Ammon's horn (tissue), 1 donor: ENCODE measurements around the gene CEP131.

Experiments
- DNase-seq: peaks from one replicate; pipeline ENCODE4 v3.0.0-alpha.2; 2016; ENCODE audit warnings: low spot score

CEP131 gene

DNA sequence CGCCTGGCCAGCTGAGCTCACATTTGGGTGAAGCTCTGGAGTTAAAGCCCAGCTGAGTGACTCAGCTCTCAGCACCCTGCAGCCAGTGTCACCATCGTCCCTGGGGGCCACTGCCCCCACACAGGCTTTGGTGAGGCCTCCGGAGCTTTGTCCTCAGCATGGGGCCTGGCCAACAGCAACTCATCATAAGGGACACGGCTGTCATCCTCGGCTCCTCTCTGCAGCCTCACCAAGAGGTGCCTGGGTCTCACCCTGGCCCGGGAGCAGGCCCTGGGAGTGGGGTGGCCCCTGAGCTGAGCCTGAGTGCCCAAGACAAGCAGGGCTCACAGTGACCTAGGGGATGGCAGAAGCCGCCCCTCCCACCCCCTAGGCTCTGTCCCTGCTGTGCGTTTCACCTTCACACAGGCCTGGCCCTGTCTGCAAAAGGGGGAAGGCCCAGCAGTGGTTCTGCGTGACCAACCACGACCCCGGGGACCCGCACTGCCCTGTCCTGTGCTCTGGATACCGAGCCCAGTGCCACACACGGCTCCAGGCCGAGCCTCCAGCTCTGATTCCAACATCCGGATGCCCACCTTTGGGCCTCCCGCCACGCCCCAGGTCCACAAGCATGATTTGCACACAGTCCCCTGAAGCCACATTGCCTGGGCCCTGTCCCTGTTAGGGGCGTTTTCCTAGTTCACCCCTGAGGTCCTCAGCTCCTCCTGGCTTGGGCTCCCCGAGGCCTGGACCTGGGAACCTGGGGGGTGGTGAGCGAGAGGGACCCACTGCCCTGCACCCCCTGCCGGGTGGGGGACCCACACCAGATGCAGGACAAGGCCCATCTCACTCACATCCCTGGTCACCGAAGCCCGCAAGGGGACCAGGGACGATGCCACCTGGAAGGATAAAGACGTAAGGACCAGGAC lies 34.9 kb downstream of the CEP131 start:
- DNase-seq = no peak

DNA sequence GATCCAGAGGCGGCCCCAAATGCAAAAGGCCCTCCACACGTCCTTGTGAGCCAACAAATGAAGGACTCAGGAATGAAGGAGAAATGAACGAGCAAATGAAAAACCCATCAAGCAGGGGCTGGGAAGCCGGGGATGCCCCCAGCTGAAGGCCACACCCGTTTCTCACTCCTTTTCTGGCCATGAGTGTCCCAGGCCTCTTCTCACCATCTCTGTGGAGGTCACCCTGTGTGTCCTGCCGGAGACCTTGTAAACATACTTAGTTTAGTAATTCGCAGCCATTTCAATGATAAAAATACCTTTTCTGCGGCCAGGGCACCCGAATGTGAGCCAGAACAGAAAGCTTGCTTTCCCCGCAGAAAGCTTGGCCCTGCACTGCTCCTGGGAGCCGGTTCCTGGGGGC lies 35.6 kb downstream of the CEP131 start:
- no peak for DNase-seq

DNA sequence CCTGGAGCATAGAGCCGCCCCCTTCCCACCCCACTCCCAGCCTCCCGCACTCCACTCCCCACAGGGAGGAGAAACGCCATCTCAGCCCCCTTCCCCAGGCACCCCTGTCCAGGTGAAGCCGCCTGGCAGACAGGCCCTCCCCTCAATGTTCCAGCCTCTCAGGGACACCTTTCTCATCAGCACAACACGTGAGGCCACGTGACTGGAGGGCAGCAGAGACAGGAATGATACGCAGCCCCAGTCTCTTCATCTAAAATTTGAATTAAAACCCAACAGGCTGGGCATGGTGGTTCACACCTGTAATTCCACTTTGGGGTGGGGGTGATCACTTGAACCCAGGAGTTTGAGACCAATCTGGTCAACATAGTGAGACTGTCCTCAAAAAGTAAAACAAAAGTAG lies 36.6 kb downstream of the CEP131 start:
- DNase-seq = no peak

DNA sequence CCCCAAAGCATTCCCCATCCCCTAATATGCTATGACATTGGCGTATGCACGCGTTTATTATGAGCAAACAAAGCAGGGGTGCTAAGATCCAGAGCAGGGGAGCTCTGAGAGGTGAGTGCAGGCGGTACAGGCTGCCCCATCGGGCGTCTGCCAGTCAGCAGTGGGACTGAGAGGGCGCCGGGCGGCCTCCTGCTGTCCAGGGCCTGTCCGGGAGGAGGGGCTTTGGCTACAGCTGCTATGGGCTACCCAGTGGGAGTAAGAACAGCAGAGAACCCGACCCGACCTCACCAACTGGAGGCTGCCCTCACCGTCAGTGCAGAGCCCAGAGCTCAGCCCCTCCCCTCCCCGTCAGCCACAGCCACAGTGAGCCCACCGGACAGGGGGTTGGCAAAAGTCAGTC lies 38.2 kb downstream of the CEP131 start:
- no peak for DNase-seq

DNA sequence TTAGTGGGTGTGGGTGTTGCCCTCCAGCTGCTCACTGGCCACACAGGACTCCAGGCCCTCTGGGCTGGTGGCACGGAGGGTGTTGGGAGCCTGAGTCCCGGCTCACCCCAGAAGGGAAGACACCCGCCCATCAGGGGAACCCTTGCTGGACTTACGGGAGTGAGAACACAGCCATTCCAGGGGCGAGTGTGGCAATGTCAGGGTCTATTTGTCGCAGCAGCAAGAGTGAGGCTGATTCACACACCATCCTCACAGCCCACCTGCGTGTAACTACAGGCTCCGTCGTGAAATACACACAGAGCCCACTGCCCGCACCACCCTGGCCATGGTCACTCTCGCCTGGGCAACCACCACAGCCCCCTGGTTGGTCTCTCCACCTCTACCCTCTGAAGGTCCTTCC lies 39.0 kb downstream of the CEP131 start:
- no peak for DNase-seq

DNA sequence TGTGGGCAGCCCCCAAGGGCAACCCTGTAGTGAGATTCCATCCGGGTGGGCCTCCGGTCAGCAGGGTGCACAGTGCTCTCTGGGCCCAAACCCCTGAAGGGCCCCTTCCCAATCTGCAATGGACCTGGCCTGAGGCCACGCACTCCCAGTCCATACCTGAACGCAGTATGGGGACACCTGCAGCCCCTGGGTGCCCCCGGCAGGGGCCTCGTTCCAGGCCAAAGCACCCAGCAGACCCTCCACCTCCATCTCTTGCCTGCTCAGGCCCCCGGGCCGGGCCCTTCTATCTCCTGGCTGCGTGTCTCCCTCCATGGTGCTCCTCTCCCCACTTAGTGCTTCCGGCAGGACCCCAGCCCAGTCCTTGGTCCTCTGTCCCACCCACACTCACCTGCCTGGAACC lies 39.4 kb downstream of the CEP131 start:
- DNase-seq = no peak

DNA sequence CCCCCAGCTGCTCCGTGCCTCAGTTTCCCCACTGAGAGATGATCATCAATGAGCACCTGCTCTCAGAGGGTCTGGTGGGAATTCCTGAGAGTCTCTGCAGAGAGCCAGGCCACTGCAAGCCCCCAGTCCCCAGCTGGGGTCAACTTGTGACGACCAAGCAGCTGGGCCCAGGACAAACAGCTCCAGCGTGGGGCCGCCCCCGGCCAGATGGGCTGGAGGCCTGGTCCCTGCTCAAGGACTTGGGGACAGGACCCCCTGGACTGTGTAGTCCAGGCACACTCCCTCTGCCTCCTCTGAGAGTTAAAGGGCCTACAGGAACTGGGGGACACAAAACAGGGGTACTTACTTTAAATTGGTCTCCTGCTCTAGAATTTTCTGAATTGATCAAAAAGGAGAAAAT lies 40.2 kb downstream of the CEP131 start:
- DNase-seq = no peak

DNA sequence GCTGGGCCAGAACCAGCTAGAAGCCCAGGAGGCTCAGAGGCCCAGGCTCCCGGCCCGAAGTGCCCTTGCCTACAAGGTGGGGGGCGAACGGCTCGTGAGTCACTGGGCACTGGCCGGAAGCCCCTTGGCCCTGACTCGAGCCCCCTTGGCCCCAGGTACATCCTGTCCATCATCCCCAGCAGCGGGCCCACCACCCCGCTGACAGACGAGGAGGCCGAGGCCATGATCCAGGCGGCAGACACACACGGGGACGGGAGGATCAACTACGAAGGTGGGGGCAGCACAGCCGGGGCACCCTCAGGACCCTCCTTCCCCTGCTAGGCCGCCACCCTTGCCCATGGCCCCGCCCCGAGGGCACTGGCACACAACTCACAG lies 41.0 kb downstream of the CEP131 start:
- DNase-seq = no peak

DNA sequence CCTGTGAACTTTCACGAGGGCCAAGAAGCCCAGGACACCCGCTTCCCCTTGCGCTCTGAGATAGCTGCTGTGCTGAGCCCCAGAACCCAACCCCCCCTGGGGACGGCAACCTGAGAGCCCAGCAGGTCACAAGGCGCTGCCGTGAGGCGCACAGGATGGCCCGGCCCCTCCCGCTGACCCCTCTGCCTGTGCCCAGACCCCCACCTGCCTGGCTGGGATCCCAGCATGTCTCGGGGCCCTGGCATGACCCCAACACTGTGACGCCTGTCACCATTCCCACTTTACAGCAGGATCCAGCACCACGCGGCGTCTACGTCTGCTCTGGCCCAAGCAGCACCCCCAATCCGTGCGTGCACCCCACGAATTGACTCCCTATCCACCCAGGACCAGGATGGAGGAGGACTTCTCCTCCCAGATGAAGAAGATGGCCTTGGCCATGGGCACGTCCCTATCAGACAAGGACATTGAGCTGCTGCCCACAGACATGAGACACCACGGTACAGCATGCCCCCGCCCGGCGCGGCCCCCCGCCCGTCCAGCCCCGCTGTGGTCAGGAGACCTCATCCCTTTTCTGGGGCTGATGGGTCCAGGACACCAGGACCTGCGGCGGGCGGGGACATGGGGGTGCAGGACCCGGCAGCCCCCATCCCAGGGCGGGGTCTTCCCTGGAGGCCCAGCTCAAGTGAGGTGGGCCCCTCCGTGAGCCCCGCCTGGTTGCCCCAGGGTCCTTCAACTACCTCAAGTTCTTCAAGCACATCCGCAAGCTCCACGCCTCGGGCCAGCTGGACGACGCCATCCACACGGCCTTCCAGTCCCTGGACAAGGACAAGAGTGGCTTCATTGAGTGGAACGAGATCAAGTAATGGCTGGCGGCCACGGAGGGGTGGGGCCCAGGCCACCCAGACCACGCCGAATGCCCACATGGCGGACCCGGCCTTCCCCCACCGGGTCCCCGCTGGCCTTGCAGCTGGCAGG lies 41.6 kb downstream of the CEP131 start:
- DNase-seq = no peak

DNA sequence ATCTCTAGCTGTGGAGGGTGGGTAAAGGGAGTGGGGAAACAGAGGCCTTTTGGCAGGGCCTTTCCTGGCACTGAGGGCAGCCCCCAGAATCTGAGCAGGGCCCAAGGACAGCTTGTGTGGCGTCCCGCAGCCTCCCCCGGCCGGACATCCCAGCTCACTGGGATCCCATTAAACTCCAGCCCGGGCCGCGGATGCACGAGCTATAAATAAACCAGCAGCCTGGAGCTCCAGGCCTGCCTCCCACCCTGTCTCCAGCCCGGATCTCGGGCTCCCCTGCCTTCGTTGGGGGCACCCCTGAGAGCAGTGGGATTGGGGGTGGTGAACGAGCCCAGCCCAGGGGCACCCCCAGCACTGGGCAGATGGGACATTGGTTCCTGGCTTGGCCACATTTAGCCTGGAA lies 42.9 kb downstream of the CEP131 start:
- DNase-seq = no peak

DNA sequence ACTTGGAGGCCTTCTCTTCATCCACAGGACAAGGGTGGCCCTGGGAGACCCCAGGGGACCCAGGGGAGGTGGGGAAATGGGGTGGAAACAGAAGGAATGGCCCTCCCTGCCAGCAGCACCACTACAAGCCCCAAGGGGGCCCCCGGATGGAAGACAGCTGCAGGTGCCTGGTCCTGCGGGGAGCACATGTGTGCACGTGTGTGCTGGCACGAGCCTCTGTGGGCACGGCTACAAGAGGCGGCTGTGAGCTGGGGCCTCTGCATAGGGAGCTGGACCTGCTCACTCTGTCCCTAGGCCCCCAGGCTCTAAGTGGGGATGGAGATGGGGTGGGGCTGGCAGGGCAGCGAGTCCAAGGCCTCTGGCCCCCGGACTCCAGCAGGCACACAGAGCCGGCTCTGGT lies 43.5 kb downstream of the CEP131 start:
- DNase-seq = no peak

DNA sequence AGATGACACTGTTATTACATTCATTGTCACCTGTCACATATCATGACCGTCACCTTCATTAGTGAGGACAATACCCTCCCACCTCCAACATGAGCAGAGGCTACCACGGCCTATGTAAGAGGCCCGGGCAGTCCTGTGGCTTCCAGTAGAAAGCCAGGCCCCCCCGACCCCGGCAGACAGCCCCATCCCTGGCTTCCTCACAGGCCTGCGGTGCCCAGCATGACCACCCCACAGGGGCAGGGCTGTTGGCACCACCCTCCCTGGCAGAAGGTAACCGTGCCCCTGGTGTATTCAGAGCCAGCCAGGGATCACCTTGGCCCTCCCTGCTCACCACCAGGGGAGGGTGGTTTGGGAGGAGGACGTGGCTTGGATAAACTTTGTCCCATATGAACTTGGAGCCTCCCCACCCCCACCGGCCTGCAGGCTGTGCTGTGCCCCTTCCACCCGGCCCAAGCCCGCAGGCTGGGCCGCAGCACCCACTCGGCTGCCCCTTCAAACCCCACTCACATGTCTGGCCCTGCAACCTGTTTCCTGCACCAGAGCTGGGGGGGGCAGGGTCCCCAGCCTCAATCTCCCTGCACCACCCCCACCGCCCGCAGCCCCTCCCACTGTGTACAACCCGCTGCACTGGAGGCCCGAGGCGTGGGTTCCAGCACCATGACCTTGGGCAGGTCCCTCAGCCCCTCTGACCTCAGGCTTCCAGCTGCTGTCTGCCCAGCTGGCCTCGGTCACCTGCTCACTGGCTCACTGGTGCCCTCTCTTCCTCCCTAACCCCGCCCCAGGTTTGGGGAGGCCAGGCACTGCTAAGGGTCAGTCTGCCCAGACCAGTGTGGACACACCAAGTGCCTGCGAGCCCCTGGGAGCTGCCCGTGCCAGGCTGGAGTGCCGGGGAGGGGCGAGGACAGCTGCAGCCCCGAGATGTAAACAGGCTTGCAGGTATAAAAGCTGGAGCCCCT lies 44.4 kb downstream of the CEP131 start:
- no peak for DNase-seq

DNA sequence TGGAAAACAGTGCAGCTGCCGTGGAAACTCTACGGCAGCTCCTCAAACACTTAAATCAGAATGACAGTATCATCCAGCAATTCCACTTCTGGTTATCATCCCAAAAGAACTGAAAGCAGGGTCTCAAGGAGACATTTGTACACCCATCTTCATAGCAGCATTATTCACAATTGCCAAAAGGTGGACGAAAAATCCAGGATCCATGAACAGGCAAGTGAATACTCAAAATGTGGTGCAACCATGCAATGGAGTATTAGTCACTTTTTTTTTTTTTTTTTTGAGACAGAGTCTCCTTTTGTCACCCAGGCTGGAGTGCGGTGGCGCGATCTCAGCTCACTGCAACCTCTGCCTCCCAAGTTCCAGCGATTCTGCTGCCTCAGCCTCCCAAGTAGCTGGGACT lies 46.1 kb downstream of the CEP131 start:
- DNase-seq = no peak

DNA sequence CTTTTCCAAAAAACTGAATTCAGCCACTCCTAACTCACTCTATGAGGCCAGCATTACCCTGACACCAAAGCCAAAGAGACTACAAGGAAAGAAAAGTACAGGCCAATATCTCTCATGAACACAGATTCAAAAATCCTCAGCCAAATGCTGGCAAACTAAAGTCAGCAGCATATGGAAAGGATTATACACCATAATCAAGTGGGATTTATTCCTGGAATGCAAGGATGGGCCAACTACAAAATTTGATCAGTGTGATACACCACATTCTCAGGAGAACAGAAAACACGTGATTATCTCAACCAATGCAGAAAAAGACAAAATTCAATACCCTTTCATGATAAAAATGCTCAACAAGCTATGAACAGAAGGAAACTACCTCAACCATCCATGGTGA lies 49.0 kb downstream of the CEP131 start:
- DNase-seq = no peak

DNA sequence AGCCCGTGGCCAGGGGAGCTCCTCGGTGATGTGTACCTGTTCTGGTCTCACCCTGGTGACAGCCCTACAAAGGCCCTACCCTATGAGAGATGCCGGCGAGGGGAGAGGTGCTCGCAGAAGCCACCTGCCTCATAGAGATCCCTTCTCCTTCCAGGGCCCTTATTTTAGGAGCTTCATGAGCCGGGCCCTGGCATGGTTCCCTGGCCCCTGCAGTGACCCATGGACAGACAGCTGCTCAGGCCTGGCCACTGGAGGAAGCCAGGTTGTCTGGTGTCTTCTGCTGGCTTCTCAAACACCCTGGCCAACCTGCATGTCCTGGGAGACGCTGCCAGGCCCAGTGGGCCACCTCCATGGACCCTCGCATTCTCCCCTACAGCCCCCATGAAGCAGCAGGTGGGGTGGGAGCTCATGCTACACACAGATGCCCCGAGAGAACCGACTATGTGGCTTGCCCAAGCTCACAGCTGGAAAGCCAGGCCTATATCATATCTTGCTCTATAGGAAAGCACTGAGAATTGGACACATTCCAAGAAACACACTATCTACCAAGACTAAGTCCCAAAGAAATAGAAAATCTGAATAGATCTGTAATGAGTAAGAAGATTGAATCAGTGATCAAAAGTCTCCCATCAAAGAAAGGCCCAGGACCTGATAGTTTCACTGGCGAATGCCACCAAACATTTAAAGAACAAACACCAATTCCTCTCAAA lies 49.6 kb downstream of the CEP131 start:
- DNase-seq = no peak

DNA sequence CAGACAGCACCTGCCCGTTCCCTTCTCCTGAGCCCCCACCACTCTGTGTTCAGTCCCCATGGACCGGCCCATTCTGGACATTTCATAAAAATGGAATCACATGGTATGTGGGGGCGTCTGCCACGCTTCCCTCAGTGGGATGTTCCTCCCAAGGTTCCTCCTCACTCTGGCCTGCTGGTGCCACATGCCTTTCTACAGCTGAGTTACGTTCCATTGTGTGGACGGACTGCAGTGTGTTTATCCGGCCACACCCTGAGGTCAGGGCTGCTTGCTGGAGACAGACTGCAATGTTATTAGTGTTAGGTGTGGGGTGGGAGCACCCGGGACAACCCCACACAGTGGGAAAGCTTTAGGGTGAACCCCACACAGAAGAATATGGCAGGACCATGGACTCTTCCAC lies 50.8 kb downstream of the CEP131 start:
- no peak for DNase-seq

DNA sequence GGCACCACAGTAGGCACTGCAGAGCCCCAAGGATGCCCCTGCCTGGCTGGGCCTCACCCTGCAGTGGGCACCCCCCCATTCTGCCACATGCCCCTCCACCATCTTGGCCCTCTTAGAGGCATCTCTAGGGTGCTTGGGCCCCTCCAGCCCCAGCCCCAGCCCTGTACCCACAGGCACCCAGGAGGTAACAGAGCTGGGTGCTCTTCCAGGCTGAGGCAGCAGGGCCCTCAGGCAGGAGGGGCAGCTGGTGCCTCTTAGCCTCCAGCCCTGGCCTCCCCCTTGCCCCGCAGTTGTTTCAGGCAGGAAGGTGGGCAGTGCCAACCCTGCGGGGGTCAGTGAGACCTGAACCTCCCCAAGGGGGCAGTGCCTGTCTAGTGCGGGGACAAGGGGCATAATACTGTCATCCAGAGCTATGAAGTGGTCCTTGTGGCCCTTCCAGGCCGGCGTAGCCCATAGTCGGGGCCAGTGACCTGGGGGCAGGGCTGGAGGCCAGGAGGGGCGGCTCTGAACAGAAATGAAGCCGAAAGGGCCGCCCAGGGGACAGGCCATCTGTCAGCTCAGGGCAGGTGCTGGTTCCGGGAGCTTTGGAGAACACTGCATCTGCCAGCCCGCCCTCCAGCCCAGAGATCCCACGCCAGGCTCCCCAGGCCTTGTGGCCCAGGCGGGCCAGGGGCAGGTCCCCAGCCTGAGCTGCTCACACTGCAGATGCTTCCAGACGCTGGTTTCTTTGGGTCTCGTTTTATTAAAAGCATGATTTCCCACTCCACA lies 51.9 kb downstream of the CEP131 start:
- no peak for DNase-seq

DNA sequence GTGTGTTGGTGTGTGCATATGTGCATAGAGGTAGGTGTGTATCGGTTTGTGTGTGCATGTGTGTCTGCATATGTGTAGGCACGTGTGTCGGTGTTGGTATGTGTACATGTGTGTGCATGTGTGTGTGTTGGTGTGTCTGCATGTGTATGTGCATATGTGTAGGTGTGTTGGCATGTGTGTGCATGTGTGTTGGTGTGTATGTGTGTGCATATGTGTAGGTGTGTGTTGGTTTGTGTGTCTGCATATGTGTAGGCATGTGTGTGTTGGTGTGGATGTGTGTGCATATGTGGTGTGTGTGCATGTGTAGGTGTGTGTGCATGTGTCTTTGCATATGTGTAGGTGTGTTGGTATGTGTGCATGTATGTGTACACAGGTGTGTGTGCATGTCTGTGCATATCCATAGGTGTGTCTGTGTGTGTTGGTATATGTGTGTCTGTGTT lies 52.9 kb downstream of the CEP131 start:
- DNase-seq = no peak

DNA sequence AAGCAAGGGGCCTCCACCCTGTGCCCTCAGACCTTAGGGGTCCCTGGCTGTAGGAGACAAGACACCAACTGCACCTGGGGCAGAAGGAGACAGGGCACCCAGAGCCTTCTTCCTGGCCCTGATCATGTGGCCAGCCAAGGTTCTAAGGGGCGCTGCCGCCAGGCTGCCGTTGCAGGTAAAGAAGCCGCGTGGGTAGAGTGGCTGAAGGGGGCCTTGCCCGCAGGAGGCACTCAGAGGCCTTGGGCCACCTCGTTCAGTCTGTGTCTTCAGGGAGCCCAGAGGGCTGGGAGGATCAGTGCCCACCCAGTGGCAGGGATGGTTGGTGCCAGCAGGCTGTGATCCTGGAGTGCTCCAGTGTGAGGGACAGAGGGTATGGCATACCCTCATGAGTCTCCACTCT lies 55.1 kb downstream of the CEP131 start:
- no peak for DNase-seq

DNA sequence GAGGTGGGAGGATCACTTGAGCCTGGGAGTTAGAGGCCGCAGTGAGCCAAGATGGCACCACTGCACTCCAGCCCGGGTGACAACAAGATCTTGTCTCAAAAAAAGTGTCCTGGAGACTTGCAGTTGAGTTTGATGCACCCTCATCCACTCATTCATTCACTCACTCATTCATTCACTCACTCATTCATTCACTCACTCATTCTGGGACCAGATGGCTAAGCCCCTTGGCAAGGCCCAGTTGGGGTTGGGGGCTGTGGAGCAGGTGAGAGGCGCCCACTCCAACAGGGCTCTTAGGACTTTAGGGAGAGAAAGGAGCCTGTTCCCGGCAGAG lies 55.6 kb downstream of the CEP131 start:
- no peak for DNase-seq
